Astrocyte of the cerebellum (primary cell): ENCODE results near the gene PRKCA.

ENCODE experiments used
- DNase-seq: peaks from one replicate; pipeline ENCODE4 v3.0.0-alpha.2; 2011; ENCODE audit warnings: low read depth
- H3K4me3 ChIP-seq: 2 replicates; pipeline ENCODE4 v1.5.1; 2011; ENCODE audit warnings: mild to moderate bottlenecking, low read depth, low read length, moderate library complexity
- CTCF ChIP-seq: IDR thresholded peaks from 2 replicates; pipeline ENCODE4 v1.5.1; 2012; ENCODE audit warnings: low read length, low read depth, moderate library complexity, mild to moderate bottlenecking; ENCODE audit errors: missing control alignments
- in situ Hi-C: cut with HindIII; loops from 2 replicates; pipeline ENCODE4 v1.10.0; 2017; ENCODE audit warnings: low sequenced_read_pairs

Gene PRKCA

GRCh38 chr17:66567234-66568170 is 265.1 kb downstream of the PRKCA start:
- DNase-seq = peak; percentile 67
- in situ Hi-C loops = no loop called here
- H3K4me3 ChIP-seq = no peak overlapping the region
- peak; percentile 90 for TF ChIP-seq CTCF

- DNase-seq = no peak
- in situ Hi-C loops = no loop called here
- TF ChIP-seq CTCF = no peak
- no peak overlapping the region for H3K4me3 ChIP-seq
These were observed 267.2 kb downstream of the PRKCA start for GRCh38 chr17:66569572-66569971.

GRCh38 chr17:66570447-66571195 is 268.2 kb downstream of the PRKCA start:
- no peak overlapping the region for H3K4me3 ChIP-seq
- no peak for DNase-seq
- in situ Hi-C loops = no loop called here
- no peak for TF ChIP-seq CTCF

GRCh38 chr17:66571745-66572144 is 269.3 kb downstream of the PRKCA start:
- no peak overlapping the region for H3K4me3 ChIP-seq
- TF ChIP-seq CTCF = no peak
- no peak for DNase-seq
- in situ Hi-C loops = no loop called here

GRCh38 chr17:66573078-66573477 is 270.7 kb downstream of the PRKCA start:
- TF ChIP-seq CTCF = no peak
- no peak overlapping the region for H3K4me3 ChIP-seq
- in situ Hi-C loops = no loop called here
- DNase-seq = no peak

- TF ChIP-seq CTCF = no peak
- no peak for DNase-seq
- in situ Hi-C loops = no loop called here
These were observed 271.7 kb downstream of the PRKCA start for GRCh38 chr17:66574123-66574522.

More at GRCh38 chr17:66574123-66574522, 271.7 kb downstream of the PRKCA start:
- H3K4me3 ChIP-seq = no peak overlapping the region
